HG02970 (cell line): ENCODE results near the gene COX11.

Experiments
- ATAC-seq: cut with Tn5 transposase; IDR thresholded peaks from one replicate; pipeline ENCODE4 v1.9.1; 2021; ENCODE audit warnings: mild to moderate bottlenecking, moderate library complexity, moderate number of reproducible peaks; ENCODE audit not compliant: unreplicated experiment, low FRiP score

Gene COX11

GRCh38 chr17:54969658-54970572 lies 1.5 kb upstream of the COX11 start:
- ATAC-seq = no peak

GRCh38 chr17:54968988-54969332 lies 506 bp upstream of the COX11 start:
- peak; percentile 12 for ATAC-seq

DNA sequence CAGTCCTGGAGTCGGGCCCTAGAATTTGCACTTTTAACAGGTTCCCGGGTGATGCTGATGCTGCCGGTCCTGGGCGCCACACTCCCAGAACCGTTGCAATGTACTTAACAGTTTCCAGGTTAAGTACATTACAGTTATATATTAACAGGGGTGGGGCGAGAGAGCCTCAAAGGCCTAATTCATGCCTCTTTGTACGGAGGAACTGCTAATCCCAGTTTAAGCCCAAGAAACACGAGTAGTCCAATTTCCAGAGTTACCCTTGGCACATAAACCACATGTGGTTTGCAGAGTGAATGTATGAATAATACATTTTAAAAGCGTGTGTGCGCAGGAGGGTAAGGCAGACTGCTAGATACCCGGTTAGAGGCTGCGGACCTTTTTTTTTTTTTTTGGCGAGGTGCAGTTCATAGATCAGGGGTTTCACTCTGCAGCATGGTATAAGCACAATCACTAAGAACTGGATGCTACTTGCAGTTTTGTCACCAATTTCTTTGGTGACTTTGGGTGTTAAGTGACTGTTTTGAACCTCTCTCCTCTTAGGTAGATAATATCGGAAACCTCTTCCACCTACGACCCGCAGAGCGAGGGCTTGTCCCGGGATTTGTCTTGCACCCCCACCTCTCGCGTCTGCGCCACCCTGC lies 713 bp downstream of the COX11 start:
- peak; percentile 20 for ATAC-seq

- no peak for ATAC-seq
These were observed 11.7 kb downstream of the COX11 start for GRCh38 chr17:54956791-54957190.

DNA sequence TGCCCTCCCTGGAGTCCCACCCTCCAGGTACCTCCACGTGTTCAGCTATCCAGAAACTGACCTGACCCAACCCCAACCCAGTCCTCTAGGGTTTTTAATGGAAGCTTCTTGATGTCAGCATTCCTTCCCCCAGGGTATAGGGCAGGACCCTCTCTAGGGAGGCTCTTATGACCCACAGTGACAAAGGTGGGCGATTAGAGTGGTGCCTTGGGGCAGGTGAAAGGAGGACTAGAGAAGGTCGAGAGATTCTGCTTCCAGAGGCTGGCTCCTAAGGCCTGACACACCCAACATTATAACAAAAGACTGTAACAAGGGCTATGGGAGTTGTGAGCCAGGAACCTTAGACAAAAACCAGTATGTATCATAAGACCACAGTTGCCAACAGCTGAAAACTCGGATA lies 17.2 kb downstream of the COX11 start:
- no peak for ATAC-seq

DNA sequence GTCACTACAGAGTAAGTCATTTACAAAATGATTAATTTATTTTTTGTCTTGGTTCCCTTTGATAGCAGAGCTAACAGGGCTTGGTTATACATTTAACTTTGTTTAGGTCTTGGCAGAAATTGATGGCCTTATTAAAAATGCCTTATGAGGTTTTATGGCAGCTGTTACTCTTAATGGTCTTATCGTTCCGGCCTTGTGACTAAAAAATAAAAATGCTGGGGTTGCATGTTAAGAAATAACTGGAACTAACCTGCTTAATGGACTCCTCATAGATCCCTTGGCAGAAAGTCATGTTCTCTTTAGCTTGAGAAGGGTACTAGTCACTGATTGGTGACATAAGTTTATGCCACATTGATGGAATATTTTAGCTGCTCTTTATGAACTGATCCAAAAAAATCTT lies 18.3 kb downstream of the COX11 start:
- ATAC-seq = no peak

- no peak for ATAC-seq
These were observed 20.1 kb downstream of the COX11 start for GRCh38 chr17:54948380-54948779.

- no peak for ATAC-seq
These were observed 21.1 kb downstream of the COX11 start for GRCh38 chr17:54947396-54947795.

DNA sequence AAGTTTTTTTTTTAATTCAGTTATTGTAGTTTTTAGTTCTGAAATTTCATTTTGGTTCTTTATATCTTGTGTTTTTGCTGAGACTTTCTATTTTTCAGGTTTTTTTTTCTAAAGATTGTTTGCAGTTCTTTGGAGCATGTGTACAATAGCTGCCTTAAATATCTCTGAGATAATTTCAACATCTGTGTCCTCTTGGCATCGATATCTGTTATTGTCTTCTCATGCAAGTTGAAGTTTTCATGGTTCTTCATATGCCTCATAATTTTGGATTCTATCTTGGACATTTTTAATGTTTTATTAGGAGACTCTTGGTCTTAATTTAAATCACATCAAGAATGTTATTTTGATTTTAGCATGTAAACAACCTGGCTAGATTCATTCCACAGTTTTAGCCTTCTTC lies 22.8 kb downstream of the COX11 start:
- ATAC-seq = no peak

- ATAC-seq = no peak
These were observed 23.2 kb downstream of the COX11 start for GRCh38 chr17:54945231-54945630.

DNA sequence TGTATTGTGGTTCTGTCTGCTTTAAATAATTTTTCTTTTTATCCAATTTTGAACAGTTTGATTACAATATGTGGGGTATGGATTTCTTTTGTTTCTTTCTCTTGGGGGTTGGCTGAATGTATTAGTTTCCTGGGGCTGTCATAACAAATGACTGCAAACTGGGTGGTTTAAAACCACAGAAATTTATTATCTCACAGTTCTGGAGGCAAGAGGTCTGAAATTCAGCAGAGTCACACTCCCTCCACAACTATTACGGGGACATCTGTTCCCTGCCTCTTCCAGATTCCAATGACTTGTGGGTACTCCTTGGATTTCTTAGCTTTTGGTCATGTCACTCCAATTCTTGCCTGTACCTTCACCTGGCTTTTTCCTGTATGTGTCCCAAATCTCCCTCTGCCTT lies 23.7 kb downstream of the COX11 start:
- ATAC-seq = no peak

DNA sequence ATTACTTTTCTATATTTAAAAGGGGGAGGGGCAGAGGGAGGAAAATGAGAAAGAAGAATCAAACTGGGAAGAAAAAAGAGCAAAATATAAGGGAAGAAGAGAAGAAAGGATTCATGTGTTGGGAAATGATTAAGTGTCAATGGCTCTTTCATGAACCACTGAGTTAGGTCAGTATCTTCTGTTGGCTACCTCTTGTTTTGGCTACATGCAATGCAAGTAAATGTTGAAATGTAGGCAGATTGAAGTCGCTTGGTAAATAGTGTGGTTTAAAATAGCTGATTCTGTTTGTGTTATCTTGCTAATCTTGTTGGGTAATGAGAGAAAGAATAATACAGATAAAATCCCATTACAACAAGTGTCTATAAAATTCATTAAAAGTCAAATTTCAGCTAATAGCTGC lies 27.2 kb downstream of the COX11 start:
- no peak for ATAC-seq

- ATAC-seq = no peak
These were observed 31.0 kb downstream of the COX11 start for GRCh38 chr17:54937426-54937825.

- no peak for ATAC-seq
These were observed 31.4 kb downstream of the COX11 start for GRCh38 chr17:54937018-54937417.

- ATAC-seq = no peak
These were observed 33.0 kb downstream of the COX11 start for GRCh38 chr17:54935471-54935870.

DNA sequence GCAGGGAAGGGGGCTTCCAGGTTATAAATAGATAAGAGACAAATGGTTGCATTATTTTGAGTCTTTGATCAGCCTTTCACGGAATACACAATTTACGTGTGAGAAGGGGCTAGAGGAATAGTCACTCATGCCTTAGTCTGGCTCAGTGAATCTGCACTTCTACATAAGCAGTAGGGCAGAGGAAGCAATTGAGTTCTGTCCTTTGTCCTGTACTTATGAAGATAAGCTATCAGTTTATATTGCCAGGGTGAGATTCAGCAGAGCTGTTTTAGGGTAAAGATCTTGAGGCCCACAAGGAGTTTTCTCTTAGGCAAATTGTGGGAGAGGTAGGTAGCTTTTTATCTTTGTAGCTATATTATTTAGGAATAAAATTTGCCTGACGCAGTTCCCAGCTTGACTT lies 34.5 kb downstream of the COX11 start:
- no peak for ATAC-seq

DNA sequence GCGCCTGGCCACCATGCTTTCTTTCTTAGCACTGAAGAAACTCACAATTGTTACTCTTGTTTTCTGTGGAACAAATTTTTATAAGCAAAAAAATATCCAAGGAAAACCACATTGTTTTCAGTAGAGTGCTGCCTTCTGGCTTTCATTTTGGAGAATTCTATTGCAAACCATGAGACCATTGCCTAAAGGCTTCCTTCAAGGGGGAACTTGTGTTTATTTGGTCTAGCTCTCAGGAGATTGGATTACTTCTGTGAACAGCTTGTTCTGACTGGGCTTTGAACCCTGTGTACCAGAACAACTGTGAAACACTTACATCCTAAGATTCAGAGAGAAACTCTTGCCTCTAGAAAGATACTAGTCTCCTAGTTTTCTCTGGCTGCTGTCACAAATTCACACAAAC lies 35.7 kb downstream of the COX11 start:
- no peak for ATAC-seq

DNA sequence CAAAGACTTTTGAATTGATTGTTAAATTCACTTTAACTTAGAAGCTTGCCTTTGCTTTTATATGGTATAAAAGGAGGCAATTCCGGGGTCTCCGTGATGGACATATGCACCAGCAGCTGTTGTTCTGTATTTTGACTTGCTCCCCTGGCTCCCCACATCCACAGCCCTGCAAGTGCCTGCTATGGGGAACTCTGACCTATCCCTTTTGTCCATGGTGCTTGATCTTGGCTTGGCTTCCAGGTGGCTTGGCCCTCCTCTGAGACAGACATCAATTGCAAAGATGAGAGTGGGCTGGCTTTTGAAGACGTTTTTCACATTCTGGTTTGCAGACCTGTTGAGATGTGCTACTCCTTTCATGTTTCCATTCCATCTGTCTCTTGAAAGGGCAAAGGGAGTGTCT lies 40.9 kb downstream of the COX11 start:
- no peak for ATAC-seq

DNA sequence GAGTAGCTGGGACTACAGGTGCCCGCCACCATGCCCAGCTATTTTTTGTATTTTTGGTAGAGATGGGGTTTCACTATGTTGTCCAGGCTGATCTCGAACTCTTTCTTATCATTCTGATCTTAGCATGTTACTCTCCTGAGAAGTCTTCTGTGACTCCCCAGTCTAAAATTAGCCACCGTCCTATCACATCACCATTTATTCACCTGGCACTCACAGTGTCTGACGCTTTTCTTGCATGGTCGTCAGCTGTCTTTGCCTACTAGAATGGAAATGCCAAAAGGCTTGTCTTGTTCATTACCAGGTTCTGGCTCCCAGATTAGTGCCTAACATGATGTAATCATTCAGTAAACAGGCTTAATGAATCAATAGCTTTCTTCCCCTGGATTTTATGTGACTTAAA lies 44.0 kb downstream of the COX11 start:
- ATAC-seq = no peak

GRCh38 chr17:54920819-54921218 lies 47.6 kb downstream of the COX11 start:
- ATAC-seq = no peak

DNA sequence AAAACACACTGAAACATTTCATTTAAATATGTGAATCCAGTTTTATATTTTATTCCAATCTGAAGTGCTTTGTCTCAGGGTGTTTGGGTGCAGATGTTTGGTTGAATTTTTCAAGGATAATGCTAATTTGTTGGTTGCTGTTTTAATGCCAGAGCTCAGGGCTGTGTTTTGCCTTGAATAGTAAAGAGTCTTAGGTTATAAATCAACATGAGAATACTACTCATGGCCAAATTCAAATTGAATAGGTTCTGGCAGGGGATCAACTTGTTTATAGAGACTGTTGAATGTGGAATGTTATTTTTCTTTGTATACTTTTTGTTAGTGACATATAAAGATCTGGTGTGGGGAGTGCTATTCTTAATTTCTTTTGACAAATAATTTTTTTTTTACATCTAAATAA lies 49.0 kb downstream of the COX11 start:
- no peak for ATAC-seq

DNA sequence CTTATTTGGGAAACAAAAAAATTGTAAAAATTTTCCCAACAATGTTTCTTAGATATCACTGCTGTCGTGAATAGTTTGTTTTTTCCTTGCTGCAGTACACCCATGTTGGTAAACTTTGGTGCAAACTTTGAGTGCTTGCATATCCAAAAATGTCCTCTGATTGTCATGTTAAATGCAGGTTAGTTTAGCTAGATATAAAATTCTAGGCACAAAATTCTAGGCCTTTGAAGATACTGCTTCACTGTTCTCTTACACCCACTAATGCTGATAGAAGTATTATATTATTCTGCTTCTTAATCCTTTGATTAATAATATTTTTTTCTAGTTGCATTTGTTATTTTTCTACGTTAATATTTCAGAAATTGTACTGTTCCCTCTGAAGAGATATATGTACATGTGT lies 51.7 kb downstream of the COX11 start:
- ATAC-seq = no peak
